ENCODE results near the gene KDM8.
A peak's percentile ranks its signal among the peaks of the same experiment; 100 is the strongest.

KDM8 gene

DNA sequence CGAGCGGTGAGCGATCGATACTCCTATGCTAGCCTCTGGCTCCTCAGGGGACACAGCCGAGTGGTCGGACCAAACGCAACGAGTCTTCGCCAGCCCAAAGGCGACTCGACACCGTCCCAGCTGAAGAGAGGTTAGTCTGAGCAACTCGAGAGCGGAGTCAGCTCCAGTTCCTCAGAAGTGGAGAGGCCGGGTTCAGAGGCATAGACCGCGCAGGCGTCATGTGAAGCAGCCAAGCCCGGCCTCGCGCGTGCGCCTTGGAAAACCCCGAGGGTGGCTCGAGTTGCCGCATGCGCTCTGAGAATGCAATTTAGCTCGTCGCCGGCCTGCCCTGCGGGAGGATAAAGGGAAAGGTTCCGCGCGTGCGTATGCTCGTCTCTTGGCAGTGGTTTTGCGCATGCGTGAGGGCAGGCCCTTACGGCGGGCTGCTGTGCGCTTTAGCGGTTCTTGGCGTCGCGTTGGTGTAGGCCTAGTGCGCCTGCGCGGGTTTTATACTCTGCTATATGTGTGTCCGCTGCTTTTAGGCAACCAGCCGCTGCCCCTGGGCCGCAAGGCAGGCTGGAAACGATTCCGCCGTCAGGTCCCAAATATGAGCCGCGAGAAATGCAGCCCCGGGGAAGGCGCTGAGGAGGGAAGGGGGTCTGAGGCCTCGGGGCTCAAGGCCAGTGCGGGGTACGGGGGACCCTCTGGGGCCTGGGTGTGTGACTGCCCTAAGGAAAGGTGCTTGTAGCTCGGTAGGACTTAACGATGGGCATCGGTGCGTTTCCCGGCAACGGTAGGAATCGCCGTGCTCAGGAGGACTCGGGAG is at the start of gene KDM8:
Gene KDM8, plus strand, starts transcription at position 20 of the 805 bp plus-strand sequence. CDS start 6,598 bp downstream, outside the sequence.
- TF ChIP-seq, protein P1, sequence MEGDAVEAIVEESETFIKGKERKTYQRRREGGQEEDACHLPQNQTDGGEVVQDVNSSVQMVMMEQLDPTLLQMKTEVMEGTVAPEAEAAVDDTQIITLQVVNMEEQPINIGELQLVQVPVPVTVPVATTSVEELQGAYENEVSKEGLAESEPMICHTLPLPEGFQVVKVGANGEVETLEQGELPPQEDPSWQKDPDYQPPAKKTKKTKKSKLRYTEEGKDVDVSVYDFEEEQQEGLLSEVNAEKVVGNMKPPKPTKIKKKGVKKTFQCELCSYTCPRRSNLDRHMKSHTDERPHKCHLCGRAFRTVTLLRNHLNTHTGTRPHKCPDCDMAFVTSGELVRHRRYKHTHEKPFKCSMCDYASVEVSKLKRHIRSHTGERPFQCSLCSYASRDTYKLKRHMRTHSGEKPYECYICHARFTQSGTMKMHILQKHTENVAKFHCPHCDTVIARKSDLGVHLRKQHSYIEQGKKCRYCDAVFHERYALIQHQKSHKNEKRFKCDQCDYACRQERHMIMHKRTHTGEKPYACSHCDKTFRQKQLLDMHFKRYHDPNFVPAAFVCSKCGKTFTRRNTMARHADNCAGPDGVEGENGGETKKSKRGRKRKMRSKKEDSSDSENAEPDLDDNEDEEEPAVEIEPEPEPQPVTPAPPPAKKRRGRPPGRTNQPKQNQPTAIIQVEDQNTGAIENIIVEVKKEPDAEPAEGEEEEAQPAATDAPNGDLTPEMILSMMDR (IDR thresholded peaks at IDR 0.05; ENCODE audit: low read depth, low read length) = no peak
- H3K4me3 ChIP-seq (ENCODE audit: low read depth, low read length) = peak within 1 kb of the TSS; percentile 85

DNA sequence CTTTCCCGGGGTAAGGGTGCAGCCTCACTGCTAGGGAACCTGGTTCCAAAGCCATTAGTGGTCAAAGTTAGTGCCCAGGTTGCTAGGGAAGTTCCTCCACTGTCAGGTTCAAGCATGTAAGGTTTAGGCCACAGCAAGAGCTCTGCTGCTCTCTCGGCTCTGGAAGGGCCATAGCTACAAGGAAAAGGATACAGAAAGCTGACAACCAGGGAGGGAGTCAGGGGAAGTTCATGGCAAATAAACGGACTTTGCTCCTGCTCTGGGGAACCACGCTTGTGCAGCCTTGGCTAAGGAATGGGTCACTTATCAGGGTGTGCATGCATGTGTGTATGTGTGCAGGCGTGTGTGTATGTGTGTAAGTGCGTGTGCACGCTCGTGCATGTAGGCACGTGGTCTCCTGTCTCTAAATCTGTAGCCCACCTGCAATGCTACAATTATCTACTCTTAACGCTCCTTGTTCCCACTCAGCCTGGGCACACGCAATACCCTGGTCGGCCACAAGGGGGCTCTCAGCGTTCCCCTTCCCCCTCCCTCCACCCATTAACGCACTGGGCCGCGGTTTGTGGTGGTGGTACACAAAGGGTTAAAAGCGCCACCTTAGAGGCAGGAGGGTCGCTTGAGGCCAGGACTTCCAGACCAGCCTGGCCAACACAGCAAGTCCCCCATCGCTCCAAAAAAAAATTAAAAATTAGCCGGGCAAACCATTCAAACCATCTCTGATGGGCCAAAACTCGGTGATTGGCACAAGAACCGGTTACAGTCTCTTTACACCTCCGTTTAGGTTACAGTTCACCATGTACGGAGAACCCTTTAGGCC is 48.4 kb upstream of the KDM8 start:
- TF ChIP-seq, protein P1 (IDR thresholded peaks at IDR 0.05; ENCODE audit: low read depth, low read length) = peak; percentile 99
- H3K4me3 ChIP-seq (ENCODE audit: low read depth, low read length) = no peak overlapping the region

DNA sequence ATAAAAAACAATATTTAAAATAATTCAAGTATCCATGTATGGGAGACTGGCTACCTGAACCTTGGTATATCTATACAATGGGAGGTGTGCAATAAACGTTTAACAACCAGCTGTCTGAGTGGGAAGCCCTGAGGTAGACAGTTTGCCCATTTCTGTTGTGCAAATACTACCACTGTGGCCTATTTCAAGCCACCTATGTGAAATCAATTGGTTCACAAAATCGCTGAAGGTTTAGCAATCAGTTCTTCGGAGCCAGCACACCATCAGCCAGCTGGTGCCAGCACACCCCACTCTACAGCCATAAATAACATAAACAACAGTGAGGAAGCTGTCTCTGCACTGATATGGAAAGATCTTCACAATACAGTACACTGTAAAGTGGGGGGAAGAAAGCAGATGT is 46.7 kb upstream of the KDM8 start:
- no peak overlapping the region for H3K4me3 ChIP-seq (ENCODE audit: low read depth, low read length)
- TF ChIP-seq, protein P1 (IDR thresholded peaks at IDR 0.05; ENCODE audit: low read depth, low read length) = no peak

DNA sequence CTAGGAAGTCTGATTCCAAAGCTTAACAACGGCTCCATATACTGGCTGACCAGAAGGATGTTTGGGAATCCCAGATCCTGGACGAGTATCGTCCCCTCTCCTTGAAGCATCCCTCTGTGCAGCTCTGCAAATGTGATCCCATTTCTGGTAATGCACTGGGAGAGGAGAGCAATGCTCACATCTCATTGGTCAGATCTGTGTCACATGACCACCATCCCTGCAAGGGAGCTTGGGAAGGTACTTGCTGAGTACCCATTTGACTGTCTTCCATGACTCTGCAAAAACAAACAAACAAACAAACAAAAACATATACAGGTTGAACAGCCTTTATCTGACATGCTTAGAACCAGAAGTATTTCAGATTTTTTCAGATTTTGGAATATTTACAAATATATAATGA is 41.9 kb upstream of the KDM8 start:
- H3K4me3 ChIP-seq (ENCODE audit: low read depth, low read length) = no peak overlapping the region
- TF ChIP-seq, protein P1 (IDR thresholded peaks at IDR 0.05; ENCODE audit: low read depth, low read length) = no peak

DNA sequence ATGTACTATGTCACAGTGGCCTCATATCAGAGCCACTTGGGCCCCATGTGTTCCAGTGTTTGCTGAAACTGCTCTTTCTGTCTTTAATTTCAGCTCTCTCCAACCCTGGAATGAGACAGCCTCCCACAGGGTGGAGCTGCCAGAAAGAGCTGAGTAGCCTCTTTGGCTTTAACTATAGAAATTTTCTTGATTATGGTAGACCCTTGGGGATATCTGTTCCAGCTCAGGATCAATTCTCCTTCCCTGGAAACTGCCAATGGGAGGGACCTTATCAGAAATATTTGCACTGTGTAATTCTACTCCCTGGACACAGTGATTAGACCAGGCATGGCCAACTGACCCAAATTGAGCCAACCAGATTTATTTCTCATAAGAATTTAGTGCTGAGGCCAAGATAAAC is 39.0 kb upstream of the KDM8 start:
- H3K4me3 ChIP-seq (ENCODE audit: low read depth, low read length) = no peak overlapping the region
- TF ChIP-seq, protein P1 (IDR thresholded peaks at IDR 0.05; ENCODE audit: low read depth, low read length) = no peak

DNA sequence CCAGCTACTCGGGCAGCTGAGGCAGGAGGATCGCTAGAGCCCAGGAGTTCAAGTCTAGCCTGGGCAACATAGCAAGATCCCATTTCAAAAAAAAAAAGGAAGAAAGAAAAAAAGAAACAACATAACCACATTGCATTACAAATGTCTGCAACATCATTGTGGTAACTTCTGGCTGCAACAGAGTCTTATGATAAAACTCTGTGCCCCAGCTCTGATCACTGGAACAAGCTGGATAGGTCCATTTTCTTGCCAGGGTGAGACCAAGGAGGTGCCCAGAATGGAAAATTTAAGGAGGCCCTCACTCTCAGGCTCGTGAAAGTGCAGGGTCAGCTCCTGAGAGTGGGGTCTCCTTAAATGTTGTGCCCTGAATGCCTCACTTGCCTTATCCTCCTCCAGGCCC is 37.8 kb upstream of the KDM8 start:
- TF ChIP-seq, protein P1 (IDR thresholded peaks at IDR 0.05; ENCODE audit: low read depth, low read length) = no peak
- H3K4me3 ChIP-seq (ENCODE audit: low read depth, low read length) = no peak overlapping the region

DNA sequence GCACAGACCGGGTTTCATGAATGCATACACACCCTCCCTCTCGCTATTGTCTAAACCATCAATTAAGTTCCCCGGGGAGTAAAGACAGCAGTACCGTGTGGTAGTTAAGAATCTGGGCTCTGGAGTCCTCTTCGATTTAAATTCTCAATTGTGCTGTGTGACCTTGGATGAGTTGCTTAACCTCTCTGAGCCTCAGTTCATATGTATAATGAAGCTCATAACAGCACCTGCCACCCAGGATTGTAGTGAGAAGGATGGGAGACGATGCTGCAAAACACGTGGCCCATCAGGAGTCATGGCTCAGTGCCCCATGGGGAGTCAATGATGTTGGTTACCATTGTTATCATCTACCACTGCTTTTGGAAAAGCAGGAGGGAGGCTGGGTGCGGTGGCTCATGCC is 34.5 kb upstream of the KDM8 start:
- TF ChIP-seq, protein P1 (IDR thresholded peaks at IDR 0.05; ENCODE audit: low read depth, low read length) = no peak

More for the DNA sequence above, 34.5 kb upstream of the KDM8 start:
- H3K4me3 ChIP-seq (ENCODE audit: low read depth, low read length) = no peak overlapping the region

Data from WI38 (cell line).